Measurements from ENCODE around the gene SMARCD1. TPM values are rescaled to one million over a fixed set of nuclear protein-coding genes. Genes with fewer than 3 reads are reported as not detected.

Gene SMARCD1
- total RNA-seq, 1 experiment from 2014 or later, result 152 TPM

GRCh38 chr12:50129290-50129689, 44.1 kb downstream of the SMARCD1 start:
- Histone ChIP-seq H2BK5ac (ENCODE audit: insufficient read length, low read length) (no peak overlapping the region), H4K8ac (replicated peaks; ENCODE audit: insufficient read length, low read depth, low read length) (no peak overlapping the region), H2AFZ (ENCODE audit: low read length) (no peak overlapping the region), H2BK20ac (ENCODE audit: low read depth, low read length, poor library complexity, severe bottlenecking) (no peak overlapping the region), H3T11ph (ENCODE audit: low read length) (no peak overlapping the region), H3K56ac (ENCODE audit: insufficient read length, low read depth, low read length) (no peak overlapping the region), H3K4me1 (ENCODE audit: insufficient read depth, low read length) (no peaks in the 10 kb centered on the region), H3K9ac (ENCODE audit: extremely low read depth, insufficient read length, low read length) (no peak overlapping the region), H4K91ac (ENCODE audit: insufficient read length, low read depth, low read length) (no peak overlapping the region), H3K27ac (ENCODE audit: insufficient read length, low read depth, low read length) (no peak overlapping the region), H3K4me2 (ENCODE audit: insufficient read depth, insufficient read length, low read length) (no peak overlapping the region), H3K4ac (ENCODE audit: low read depth, low read length) (no peak overlapping the region), H3K18ac (ENCODE audit: insufficient read length, low read depth, low read length) (no peak overlapping the region), H3K79me2 (ENCODE audit: insufficient read depth, low read length) (no peaks in the 10 kb centered on the region), H2BK120ac (ENCODE audit: low read depth, low read length, poor library complexity, severe bottlenecking) (no peak overlapping the region), H3K23ac (ENCODE audit: insufficient read length, low read depth, low read length) (no peak overlapping the region), H2BK12ac (ENCODE audit: insufficient read length, low read depth, low read length) (no peak overlapping the region), H4K5ac (ENCODE audit: insufficient read length, low read depth, low read length) (no peak overlapping the region), H2BK15ac (ENCODE audit: low read depth, low read length) (no peak overlapping the region), H3K27me3 (ENCODE audit: insufficient read depth, low read length) (no peaks in the 10 kb centered on the region), H4K20me1 (ENCODE audit: control insufficient read depth, insufficient read depth, insufficient read length) (no peaks in the 10 kb centered on the region), H3K23me2 (ENCODE audit: insufficient read length, low read depth, low read length, poor library complexity, severe bottlenecking) (no peaks in the 10 kb centered on the region), H2AK5ac (ENCODE audit: insufficient read length, low read length) (no peak overlapping the region), H3K79me1 (ENCODE audit: insufficient read depth, low read depth, low read length, poor library complexity, severe bottlenecking) (no peaks in the 10 kb centered on the region), H3K14ac (ENCODE audit: insufficient read depth, low read length) (no peak overlapping the region), H3K9me3 (ENCODE audit: control insufficient read depth, low read depth, low read length) (no peaks in the 10 kb centered on the region)
- Mint-ChIP-seq H3K9me3 (no peaks in the 10 kb centered on the region), H3K36me3 (ENCODE audit: insufficient read depth in 1 of 3, low read depth in 3 of 3) (peaks cover 13 to 60% (median 30%) of the 10 kb centered on the region in 3 experiments; a peak in 6 of 7 replicates), H3K27me3 (ENCODE audit: low read depth) (no peaks in the 10 kb centered on the region), H3K4me1 (no peaks in the 10 kb centered on the region), H3K4me3 (no peak overlapping the region), H3K27ac (no peak overlapping the region)
- no peak for DNase-seq
- no peak for TF ChIP-seq CTCF (conservative IDR thresholded peaks at IDR 0.05)
- WGBS (ENCODE audit: extremely low coverage, insufficient read length, low lambda C conversion rate), result no CpG with 5 or more reads among the region's 4 CpGs

All from H9 (cell line).